DOHH2 (cell line): Measurements from ENCODE around the gene CEP135.

Source experiments
- H3F3A ChIP-seq: fragments of 200-600 bp; sonication (generic), shearing (Covaris generic); 2 replicates; pipeline ENCODE4 v1.6.0; 2016; ENCODE audit warnings: antibody characterized with exemption, mild to moderate bottlenecking; ENCODE audit not compliant: control insufficient read depth, insufficient read depth
- H3K27ac ChIP-seq: fragments of 200-600 bp; sonication (generic); 2 replicates; pipeline ENCODE4 v1.5.1; 2014; ENCODE audit warnings: low read depth, mild to moderate bottlenecking, low read length, moderate library complexity
- H3K27me3 ChIP-seq: fragments of 200-600 bp; sonication (generic); 2 replicates; pipeline ENCODE4 v1.6.1; 2014; ENCODE audit warnings: mild to moderate bottlenecking, low read length, mixed read lengths; ENCODE audit not compliant: control insufficient read depth
- H3K36me3 ChIP-seq: fragments of 200-600 bp; sonication (generic); 2 replicates; pipeline ENCODE4 v1.6.1; 2014; ENCODE audit warnings: mild to moderate bottlenecking, low read length, moderate library complexity, mixed read lengths; ENCODE audit not compliant: control insufficient read depth
- H3K4me1 ChIP-seq: fragments of 200-600 bp; sonication (generic); 2 replicates; pipeline ENCODE4 v1.6.1; 2014; ENCODE audit warnings: mild to moderate bottlenecking, low read length, mixed read lengths; ENCODE audit not compliant: control insufficient read depth
- H3K4me2 ChIP-seq: fragments of 200-600 bp; sonication (generic); 2 replicates; pipeline ENCODE4 v1.6.0; 2014; ENCODE audit warnings: mild to moderate bottlenecking, low read length, moderate library complexity
- H3K4me3 ChIP-seq: fragments of 200-600 bp; sonication (generic); 2 replicates; pipeline ENCODE4 v1.5.1; 2014; ENCODE audit warnings: mild to moderate bottlenecking, low read length, mixed read lengths
- H3K79me2 ChIP-seq: fragments of 200-600 bp; sonication (generic); 2 replicates; pipeline ENCODE4 v1.6.1; 2014; ENCODE audit warnings: mild to moderate bottlenecking, low read length, mixed read lengths; ENCODE audit not compliant: control insufficient read depth
- H3K9me2 ChIP-seq: fragments of 200-600 bp; sonication (generic); replicated peaks from 2 replicates; pipeline ENCODE4 v1.6.1; 2014; ENCODE audit warnings: mild to moderate bottlenecking, low read length, mixed read lengths; ENCODE audit not compliant: control insufficient read depth
- H3K9me3 ChIP-seq: fragments of 200-600 bp; sonication (generic); 2 replicates; pipeline ENCODE4 v1.6.1; 2014; ENCODE audit warnings: antibody characterized with exemption, low read length, mixed read lengths; ENCODE audit not compliant: control insufficient read depth, insufficient read depth
- H4K20me1 ChIP-seq: fragments of 200-600 bp; sonication (generic); 2 replicates; pipeline ENCODE4 v1.6.0; 2014; ENCODE audit warnings: low read depth, mild to moderate bottlenecking, antibody characterized with exemption, low read length, moderate library complexity; ENCODE audit not compliant: control insufficient read depth, insufficient read depth
- EZH2phosphoT487 ChIP-seq: fragments of 200-600 bp; sonication (generic); IDR thresholded peaks from 2 replicates; pipeline ENCODE4 v1.6.1; 2017; ENCODE audit warnings: borderline replicate concordance, mild to moderate bottlenecking, antibody characterized with exemption, low read length, moderate library complexity, mixed read lengths
- TF ChIP-seq, protein P1 (sequence below): fragments of 200-600 bp; sonication (generic); IDR thresholded peaks from one replicate; pipeline ENCODE4 v1.5.1; 2014; ENCODE audit warnings: antibody characterized with exemption, mild to moderate bottlenecking, low read depth, low read length; ENCODE audit not compliant: poor library complexity, severe bottlenecking

CEP135 gene

DNA sequence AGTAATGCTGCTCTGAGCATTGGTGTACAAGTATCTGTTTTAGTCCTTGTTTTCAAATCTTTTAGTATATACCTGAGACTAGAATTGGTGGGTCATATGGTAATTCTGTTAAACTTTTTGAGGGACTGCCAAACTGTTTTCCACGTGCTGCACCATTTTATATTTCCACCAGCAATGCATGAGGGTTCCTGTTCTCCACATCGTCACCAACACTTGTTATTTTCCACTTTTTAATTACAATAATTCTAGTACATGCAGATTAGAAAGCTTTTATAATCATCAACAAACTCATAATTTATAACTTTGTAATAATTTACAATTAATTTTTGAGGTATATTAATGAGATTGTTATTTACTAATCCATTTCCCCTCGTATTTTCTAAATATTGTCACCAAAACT lies 79.4 kb downstream of the CEP135 start:
- no peaks in the 10 kb centered on the region for H3K9me2 ChIP-seq
- no peak overlapping the region for H3K4me2 ChIP-seq
- H4K20me1 ChIP-seq = no peaks in the 10 kb centered on the region

DNA sequence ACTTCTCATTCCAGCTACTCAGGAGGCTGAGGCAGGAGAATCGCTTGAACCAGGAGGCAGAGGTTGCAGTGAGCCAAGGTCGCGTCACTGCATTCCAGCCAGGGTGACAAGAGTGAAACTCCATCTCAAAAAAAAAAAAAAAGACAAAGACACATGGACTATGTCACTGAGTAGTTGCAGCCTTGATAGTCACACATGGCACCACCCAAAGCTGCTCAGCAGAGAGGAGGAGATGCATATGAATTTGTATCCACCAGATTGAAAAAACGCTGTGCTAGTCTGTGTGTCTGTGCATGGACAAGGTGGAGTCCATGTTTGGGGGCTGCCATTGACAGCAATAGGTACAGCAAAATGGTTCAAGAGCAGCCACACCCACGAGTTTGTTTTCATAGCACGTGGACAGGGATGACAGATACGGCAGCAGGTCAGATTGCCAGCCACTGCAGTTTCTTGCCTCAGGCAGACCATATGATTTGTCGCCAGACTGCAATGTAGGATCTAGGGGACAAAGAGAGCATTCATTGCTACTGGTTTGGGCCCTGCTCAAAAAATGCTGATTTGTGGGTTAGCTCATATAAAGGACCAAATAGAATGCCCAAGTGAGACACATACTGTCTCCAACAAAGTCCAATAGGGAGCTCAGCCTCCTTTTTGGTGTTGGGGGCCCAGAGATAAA lies 89.9 kb downstream of the CEP135 start:
- Histone ChIP-seq H3K27ac (no peak overlapping the region), H3K4me3 (no peak overlapping the region), H4K20me1 (no peaks in the 10 kb centered on the region)

More for the DNA sequence above, 79.4 kb downstream of the CEP135 start:
- Histone ChIP-seq H3K27me3 (no peaks in the 10 kb centered on the region), H3K9me3 (no peaks in the 10 kb centered on the region), H3K4me3 (no peak overlapping the region), H3F3A (peaks cover 5% of the 10 kb centered on the region; the same call in 1 of the 2 replicates), H3K79me2 (no peaks in the 10 kb centered on the region), H3K4me1 (no peaks in the 10 kb centered on the region), H3K36me3 (peaks cover 64% of the 10 kb centered on the region), H3K27ac (no peak overlapping the region)
- TF ChIP-seq, protein P1, sequence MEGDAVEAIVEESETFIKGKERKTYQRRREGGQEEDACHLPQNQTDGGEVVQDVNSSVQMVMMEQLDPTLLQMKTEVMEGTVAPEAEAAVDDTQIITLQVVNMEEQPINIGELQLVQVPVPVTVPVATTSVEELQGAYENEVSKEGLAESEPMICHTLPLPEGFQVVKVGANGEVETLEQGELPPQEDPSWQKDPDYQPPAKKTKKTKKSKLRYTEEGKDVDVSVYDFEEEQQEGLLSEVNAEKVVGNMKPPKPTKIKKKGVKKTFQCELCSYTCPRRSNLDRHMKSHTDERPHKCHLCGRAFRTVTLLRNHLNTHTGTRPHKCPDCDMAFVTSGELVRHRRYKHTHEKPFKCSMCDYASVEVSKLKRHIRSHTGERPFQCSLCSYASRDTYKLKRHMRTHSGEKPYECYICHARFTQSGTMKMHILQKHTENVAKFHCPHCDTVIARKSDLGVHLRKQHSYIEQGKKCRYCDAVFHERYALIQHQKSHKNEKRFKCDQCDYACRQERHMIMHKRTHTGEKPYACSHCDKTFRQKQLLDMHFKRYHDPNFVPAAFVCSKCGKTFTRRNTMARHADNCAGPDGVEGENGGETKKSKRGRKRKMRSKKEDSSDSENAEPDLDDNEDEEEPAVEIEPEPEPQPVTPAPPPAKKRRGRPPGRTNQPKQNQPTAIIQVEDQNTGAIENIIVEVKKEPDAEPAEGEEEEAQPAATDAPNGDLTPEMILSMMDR = no peak
- no peak for TF ChIP-seq EZH2phosphoT487

DNA sequence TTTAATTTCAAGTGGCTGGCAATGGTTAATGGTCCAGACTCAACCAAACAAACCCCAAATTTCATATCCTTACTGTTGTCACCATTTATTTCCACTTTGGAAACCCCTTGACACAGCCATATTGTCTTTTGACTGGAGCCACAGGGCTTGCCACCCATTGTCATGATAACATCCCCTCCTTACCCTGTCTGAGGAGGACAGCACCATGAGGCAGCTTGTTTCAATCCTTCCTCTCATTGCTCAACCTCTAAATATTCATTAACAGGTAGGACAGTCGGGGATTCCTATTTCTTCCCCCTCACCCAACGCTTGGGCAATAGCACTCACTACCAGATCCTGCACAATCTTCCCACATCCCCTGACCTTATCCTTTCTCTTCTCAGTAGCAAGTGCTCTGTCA lies 92.1 kb downstream of the CEP135 start:
- no peaks in the 10 kb centered on the region for H3K9me3 ChIP-seq
- peaks cover 34% of the 10 kb centered on the region for H3K4me1 ChIP-seq
- H3K36me3 ChIP-seq = no peaks in the 10 kb centered on the region
- H4K20me1 ChIP-seq = no peaks in the 10 kb centered on the region
- H3K27me3 ChIP-seq = no peaks in the 10 kb centered on the region
- TF ChIP-seq EZH2phosphoT487 = no peak
- TF ChIP-seq, protein P1 = no peak
- no peak overlapping the region for H3K4me3 ChIP-seq
- H3F3A ChIP-seq = peaks cover 7% of the 10 kb centered on the region; the same call in 1 of the 2 replicates
- H3K79me2 ChIP-seq = no peaks in the 10 kb centered on the region
- H3K27ac ChIP-seq = no peak overlapping the region
- no peaks in the 10 kb centered on the region for H3K9me2 ChIP-seq
- no peak overlapping the region for H3K4me2 ChIP-seq

More for the DNA sequence above, 89.9 kb downstream of the CEP135 start:
- TF ChIP-seq, protein P1 = no peak
- no peak for TF ChIP-seq EZH2phosphoT487
- H3K9me2 ChIP-seq = no peaks in the 10 kb centered on the region
- H3F3A ChIP-seq = peaks cover 8% of the 10 kb centered on the region
- H3K36me3 ChIP-seq = no peaks in the 10 kb centered on the region
- no peak overlapping the region for H3K4me2 ChIP-seq
- H3K27me3 ChIP-seq = no peaks in the 10 kb centered on the region
- no peaks in the 10 kb centered on the region for H3K79me2 ChIP-seq
- peaks cover 28% of the 10 kb centered on the region for H3K4me1 ChIP-seq
- no peaks in the 10 kb centered on the region for H3K9me3 ChIP-seq
